Calu3 (cell line): ENCODE data around the gene ZNF181. TPM values are rescaled to one million over a fixed set of nuclear protein-coding genes. Genes with fewer than 3 reads are reported as not detected.

Source experiments
- BruUV-seq: library from RNA; stranded (reverse); fragments of 400-500 nt; replicated peaks from 2 replicates; lab custom pipeline; 2021; lab: Mats Ljungman, UMichigan
- CTCF ChIA-PET: fragments of 300-600 bp; sonication (Branson Sonifier 250); formaldehyde crosslinking; loops from one replicate; lab custom pipeline; 2022; ENCODE audit warnings: antibody characterized with exemption; lab: Charles Lee
- DNase-seq: peaks from one replicate; pipeline ENCODE4 v3.0.0; 2022
- H3K27ac Mint-ChIP-seq: one replicate; pipeline ENCODE4 v1.8.0; 2022; ENCODE audit warnings: mixed read lengths; ENCODE audit not compliant: unreplicated experiment
- H3K27me3 Mint-ChIP-seq: one replicate; pipeline ENCODE4 v1.8.0; 2022; ENCODE audit warnings: mixed read lengths; ENCODE audit not compliant: unreplicated experiment
- H3K36me3 Mint-ChIP-seq: one replicate; pipeline ENCODE4 v1.8.0; 2022; ENCODE audit warnings: mild to moderate bottlenecking, moderate library complexity, mixed read lengths; ENCODE audit not compliant: insufficient read depth, unreplicated experiment
- H3K4me1 Mint-ChIP-seq: one replicate; pipeline ENCODE4 v1.8.0; 2022; ENCODE audit warnings: mild to moderate bottlenecking, low read depth, mixed read lengths; ENCODE audit not compliant: unreplicated experiment
- H3K4me3 Mint-ChIP-seq: one replicate; pipeline ENCODE4 v1.8.0; 2022; ENCODE audit warnings: mild to moderate bottlenecking, low read depth, moderate library complexity, mixed read lengths; ENCODE audit not compliant: unreplicated experiment
- H3K9me3 Mint-ChIP-seq: one replicate; pipeline ENCODE4 v1.8.0; 2022; ENCODE audit warnings: low read depth, mixed read lengths; ENCODE audit not compliant: unreplicated experiment
- CTCF ChIP-seq: fragments of 200-600 bp; IDR thresholded peaks from one replicate; pipeline ENCODE4 v1.8.0; 2022; ENCODE audit warnings: antibody characterized with exemption; ENCODE audit not compliant: unreplicated experiment
- intact Hi-C: fragments of 100-400 bp; cut with micrococcal nuclease; formaldehyde crosslinking; loops from one replicate; pipeline ENCODE4 v1.10.0; 2022; ENCODE audit not compliant: unreplicated experiment
- total RNA-seq: library from RNA; stranded (reverse); gene quantifications from 2 replicates; pipeline ENCODE4 v1.2.3, GENCODE V29; 2022

Gene ZNF181
- total RNA-seq, 1 experiment from 2014 or later: 5.7 TPM

GRCh38 chr19:34757441-34757840 lies 23.4 kb downstream of the ZNF181 start:
- no peak overlapping the region for H3K27ac Mint-ChIP-seq
- no peak for DNase-seq
- H3K27me3 Mint-ChIP-seq: no peaks in the 10 kb centered on the region
- no peak for TF ChIP-seq CTCF
- intact Hi-C loops: no loop called here
- CTCF ChIA-PET: no interaction called here
- H3K9me3 Mint-ChIP-seq: peaks cover 25% of the 10 kb centered on the region
- no peaks in the 10 kb centered on the region for H3K36me3 Mint-ChIP-seq
- no peaks in the 10 kb centered on the region for H3K4me1 Mint-ChIP-seq
- BruUV-seq: no TSS peak
- no peak overlapping the region for H3K4me3 Mint-ChIP-seq

GRCh38 chr19:34759218-34759917 lies 25.3 kb downstream of the ZNF181 start:
- Mint-ChIP-seq H3K4me3 (no peak overlapping the region), H3K27ac (no peak overlapping the region), H3K36me3 (no peaks in the 10 kb centered on the region), H3K4me1 (no peaks in the 10 kb centered on the region), H3K9me3 (peaks cover 25% of the 10 kb centered on the region), H3K27me3 (no peaks in the 10 kb centered on the region)
- no TSS peak for BruUV-seq
- DNase-seq: no peak
- CTCF ChIA-PET: no interaction called here
- TF ChIP-seq CTCF: no peak
- intact Hi-C loops: no loop called here

DNA sequence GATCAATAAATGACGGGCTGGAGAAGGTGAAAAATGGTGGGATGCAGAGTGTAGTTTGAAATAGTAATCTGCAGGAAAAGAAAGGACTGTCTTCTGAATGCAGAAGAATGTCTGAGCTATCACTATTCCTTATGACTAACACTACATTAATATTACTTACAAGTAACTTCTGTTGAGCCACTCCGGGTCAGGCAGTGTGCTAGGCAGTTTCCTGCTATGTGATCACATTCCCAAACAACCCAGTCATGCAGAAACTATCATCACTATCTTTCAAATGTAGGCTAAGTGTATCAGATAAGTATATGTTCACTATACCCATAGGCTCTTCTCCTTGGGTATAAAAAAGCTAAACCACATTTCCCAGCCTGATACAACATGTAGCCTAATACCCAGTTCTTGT lies 32.3 kb downstream of the ZNF181 start:
- no TSS peak for BruUV-seq
- no peaks in the 10 kb centered on the region for H3K4me1 Mint-ChIP-seq
- intact Hi-C loops: no loop called here
- peaks cover 18% of the 10 kb centered on the region for H3K9me3 Mint-ChIP-seq
- H3K27ac Mint-ChIP-seq: no peak overlapping the region
- no peak for TF ChIP-seq CTCF
- no peak overlapping the region for H3K4me3 Mint-ChIP-seq
- H3K27me3 Mint-ChIP-seq: no peaks in the 10 kb centered on the region
- CTCF ChIA-PET: interaction anchor here (0.5 kb wide), 1 partner anchor 147 kb away, joined by 5 read pairs; no protein-coding TSS in a partner anchor
- no peak for DNase-seq
- H3K36me3 Mint-ChIP-seq: peaks cover 2% of the 10 kb centered on the region

DNA sequence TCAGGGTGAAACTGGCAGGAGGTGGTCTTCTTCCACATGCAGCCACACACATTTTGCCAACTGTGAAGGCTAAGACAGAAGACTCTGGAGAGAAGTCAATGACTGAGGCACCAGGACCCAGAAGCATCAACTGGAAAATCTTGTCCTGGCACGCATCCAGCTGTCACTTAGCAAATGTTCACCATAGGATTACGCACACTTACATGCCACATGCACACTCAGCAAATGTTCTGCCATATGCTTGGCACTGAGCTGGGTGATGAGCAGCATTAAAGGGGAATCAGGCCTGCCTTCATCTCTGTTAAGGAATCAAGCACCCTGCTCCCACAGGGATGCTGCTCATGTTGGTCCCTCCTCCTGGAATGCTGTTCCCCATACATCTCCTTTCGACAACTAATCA lies 33.9 kb downstream of the ZNF181 start:
- peaks cover 18% of the 10 kb centered on the region for H3K36me3 Mint-ChIP-seq
- no peak overlapping the region for H3K27ac Mint-ChIP-seq
- H3K27me3 Mint-ChIP-seq: no peaks in the 10 kb centered on the region
- intact Hi-C loops: no loop called here
- peaks cover 11% of the 10 kb centered on the region for H3K4me1 Mint-ChIP-seq
- no peak for DNase-seq
- peaks cover 23% of the 10 kb centered on the region for H3K9me3 Mint-ChIP-seq
- no TSS peak for BruUV-seq
- no peak for TF ChIP-seq CTCF
- CTCF ChIA-PET: no interaction called here
- H3K4me3 Mint-ChIP-seq: no peak overlapping the region
